Right forelimb (tissue), 1 donor: ENCODE results near the gene ZBTB22.
"Not testable (repeated sequence)": the region's sequence is repeated elsewhere in the genome, so short reads cannot be mapped to it uniquely, and the experiment has no call there.

Experiments used
- DNase-seq: peaks from one replicate; pipeline ENCODE4 v3.0.0-alpha.2; 2018

The ZBTB22 gene

GRCh38 chr6:33317669-33318425, at the start of gene ZBTB22:
TSS of gene ZBTB22 (minus strand) at chr6:33317744. CDS start at chr6:33316916, 828 bp downstream.
- peak; percentile 97 for DNase-seq

GRCh38 chr6:33367009-33367714, 49.6 kb upstream of the ZBTB22 start:
- DNase-seq, result no peak

GRCh38 chr6:33365206-33365971, 47.8 kb upstream of the ZBTB22 start:
- not testable (repeated sequence) for DNase-seq

GRCh38 chr6:33364475-33365205, 47.1 kb upstream of the ZBTB22 start:
- DNase-seq, result not testable (repeated sequence)

- not testable (repeated sequence) for DNase-seq
Measured at GRCh38 chr6:33363486-33363885, 45.9 kb upstream of the ZBTB22 start.

- DNase-seq, result no peak
Measured at GRCh38 chr6:33359331-33359730, 41.8 kb upstream of the ZBTB22 start.

GRCh38 chr6:33357160-33357871, 39.8 kb upstream of the ZBTB22 start:
- DNase-seq, result not testable (repeated sequence)

- no peak for DNase-seq
Measured at GRCh38 chr6:33356295-33356694, 38.8 kb upstream of the ZBTB22 start.

- DNase-seq, result not testable (repeated sequence)
Measured at GRCh38 chr6:33355860-33356259, 38.3 kb upstream of the ZBTB22 start.

- DNase-seq, result no peak
Measured at GRCh38 chr6:33347816-33348215, 30.3 kb upstream of the ZBTB22 start.

- DNase-seq, result not testable (repeated sequence)
Measured at GRCh38 chr6:33346972-33347371, 29.4 kb upstream of the ZBTB22 start.

GRCh38 chr6:33344701-33345697, 27.5 kb upstream of the ZBTB22 start:
- peak; percentile 74 for DNase-seq

GRCh38 chr6:33343953-33344611, 26.5 kb upstream of the ZBTB22 start:
- no peak for DNase-seq

- DNase-seq, result not testable (repeated sequence)
Measured at GRCh38 chr6:33343606-33343952, 26.0 kb upstream of the ZBTB22 start.

GRCh38 chr6:33339193-33339592, 21.6 kb upstream of the ZBTB22 start:
- no peak for DNase-seq

- DNase-seq, result no peak
Measured at GRCh38 chr6:33336495-33336894, 19.0 kb upstream of the ZBTB22 start.

GRCh38 chr6:33335916-33336315, 18.4 kb upstream of the ZBTB22 start:
- DNase-seq, result no peak

GRCh38 chr6:33333666-33334065, 16.1 kb upstream of the ZBTB22 start:
- no peak for DNase-seq

GRCh38 chr6:33330736-33331135, 13.2 kb upstream of the ZBTB22 start:
- no peak for DNase-seq

GRCh38 chr6:33329058-33329457, 11.5 kb upstream of the ZBTB22 start:
- DNase-seq, result no peak
